ENCODE measurements around the gene STXBP6.

- TF ChIP-seq POLR2A (IDR thresholded peaks at IDR 0.05) (no peak), CTCF (IDR thresholded peaks at IDR 0.05) (no peak), POLR2AphosphoS5 (IDR thresholded peaks at IDR 0.05) (no peak)
Observed at GRCh38 chr14:25089496-25089895, 39.5 kb upstream of the STXBP6 start.

Measured in suprapubic skin (tissue), 4 donors.